Measurements from ENCODE around the gene CEP70. TPM values are rescaled to one million over a fixed set of nuclear protein-coding genes. Genes with fewer than 3 reads are reported as not detected.
"Not testable (repeated sequence)": the region's sequence is repeated elsewhere in the genome, so short reads cannot be mapped to it uniquely, and the experiment has no call there.

Gene CEP70
- total RNA-seq, 1 experiment from 2014 or later = 32.6 TPM

DNA sequence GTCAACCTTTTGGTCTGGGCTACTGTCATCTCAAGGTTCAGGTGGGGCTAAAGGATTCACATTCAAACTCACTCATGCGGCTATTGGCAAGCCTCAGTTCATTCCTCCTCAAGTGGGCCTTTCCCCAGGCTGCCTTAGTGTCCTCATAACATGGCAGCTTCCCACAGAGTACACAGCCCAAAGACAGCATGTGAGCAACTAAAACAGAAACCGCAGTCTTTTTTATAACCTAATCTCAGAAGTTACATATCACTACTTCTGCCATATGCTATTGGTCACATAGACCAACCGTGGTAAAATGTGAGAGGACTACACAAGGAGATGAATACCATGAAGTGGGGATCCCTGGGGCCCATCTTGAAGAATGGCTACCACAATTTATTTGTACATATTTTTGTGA lies 4.5 kb upstream of the CEP70 start:
- no CpG with 5 or more reads among the region's 3 CpGs for WGBS (ENCODE audit: extremely low coverage, insufficient read length, low lambda C conversion rate)
- Histone ChIP-seq H3K18ac (ENCODE audit: insufficient read length, low read depth, low read length) (no peak overlapping the region), H4K91ac (ENCODE audit: insufficient read length, low read depth, low read length) (no peak overlapping the region), H2BK20ac (ENCODE audit: low read depth, low read length, poor library complexity, severe bottlenecking) (no peak overlapping the region), H3K23ac (ENCODE audit: insufficient read length, low read depth, low read length) (no peak overlapping the region), H2BK15ac (ENCODE audit: low read depth, low read length) (no peak overlapping the region), H3K27ac (ENCODE audit: insufficient read length, low read depth, low read length) (no peak overlapping the region), H3K14ac (ENCODE audit: insufficient read depth, low read length) (no peak overlapping the region), H2BK12ac (ENCODE audit: insufficient read length, low read depth, low read length) (no peak overlapping the region), H3K56ac (ENCODE audit: insufficient read length, low read depth, low read length) (no peak overlapping the region), H4K8ac (replicated peaks; ENCODE audit: insufficient read length, low read depth, low read length) (no peak overlapping the region), H2BK5ac (ENCODE audit: insufficient read length, low read length) (no peak overlapping the region), H2BK120ac (ENCODE audit: low read depth, low read length, poor library complexity, severe bottlenecking) (no peak overlapping the region), H2AFZ (ENCODE audit: low read length) (no peak overlapping the region), H3K27me3 (ENCODE audit: insufficient read depth, low read length) (no peaks in the 10 kb centered on the region), H4K20me1 (ENCODE audit: control insufficient read depth, insufficient read depth, insufficient read length) (no peaks in the 10 kb centered on the region), H3T11ph (ENCODE audit: low read length) (no peak overlapping the region), H2AK5ac (ENCODE audit: insufficient read length, low read length) (no peak overlapping the region), H3K9ac (ENCODE audit: extremely low read depth, insufficient read length, low read length) (no peak overlapping the region), H3K79me2 (ENCODE audit: insufficient read depth, low read length) (no peaks in the 10 kb centered on the region), H3K4ac (ENCODE audit: low read depth, low read length) (no peak overlapping the region), H4K5ac (ENCODE audit: insufficient read length, low read depth, low read length) (no peak overlapping the region), H3K79me1 (ENCODE audit: insufficient read depth, low read depth, low read length, poor library complexity, severe bottlenecking) (no peaks in the 10 kb centered on the region), H3K23me2 (ENCODE audit: insufficient read length, low read depth, low read length, poor library complexity, severe bottlenecking) (peaks cover 6% of the 10 kb centered on the region), H3K9me3 (ENCODE audit: control insufficient read depth, low read depth, low read length) (no peaks in the 10 kb centered on the region), H3K4me2 (ENCODE audit: insufficient read depth, insufficient read length, low read length) (no peak overlapping the region), H3K4me1 (ENCODE audit: insufficient read depth, low read length) (no peaks in the 10 kb centered on the region)
- Mint-ChIP-seq H3K4me3 (no peak overlapping the region), H3K27me3 (ENCODE audit: low read depth) (peaks cover 4% of the 10 kb centered on the region; the same call in 1 of the 2 replicates), H3K36me3 (ENCODE audit: insufficient read depth in 1 of 3, low read depth in 3 of 3) (peaks cover 11 to 21% (median 17%) of the 10 kb centered on the region in 3 experiments), H3K4me1 (peaks cover 13 to 20% of the 10 kb centered on the region in 2 experiments), H3K9me3 (peaks cover 23 to 30% of the 10 kb centered on the region in 2 experiments), H3K27ac (no peak overlapping the region)
- no peak for DNase-seq
- TF ChIP-seq, protein P1, sequence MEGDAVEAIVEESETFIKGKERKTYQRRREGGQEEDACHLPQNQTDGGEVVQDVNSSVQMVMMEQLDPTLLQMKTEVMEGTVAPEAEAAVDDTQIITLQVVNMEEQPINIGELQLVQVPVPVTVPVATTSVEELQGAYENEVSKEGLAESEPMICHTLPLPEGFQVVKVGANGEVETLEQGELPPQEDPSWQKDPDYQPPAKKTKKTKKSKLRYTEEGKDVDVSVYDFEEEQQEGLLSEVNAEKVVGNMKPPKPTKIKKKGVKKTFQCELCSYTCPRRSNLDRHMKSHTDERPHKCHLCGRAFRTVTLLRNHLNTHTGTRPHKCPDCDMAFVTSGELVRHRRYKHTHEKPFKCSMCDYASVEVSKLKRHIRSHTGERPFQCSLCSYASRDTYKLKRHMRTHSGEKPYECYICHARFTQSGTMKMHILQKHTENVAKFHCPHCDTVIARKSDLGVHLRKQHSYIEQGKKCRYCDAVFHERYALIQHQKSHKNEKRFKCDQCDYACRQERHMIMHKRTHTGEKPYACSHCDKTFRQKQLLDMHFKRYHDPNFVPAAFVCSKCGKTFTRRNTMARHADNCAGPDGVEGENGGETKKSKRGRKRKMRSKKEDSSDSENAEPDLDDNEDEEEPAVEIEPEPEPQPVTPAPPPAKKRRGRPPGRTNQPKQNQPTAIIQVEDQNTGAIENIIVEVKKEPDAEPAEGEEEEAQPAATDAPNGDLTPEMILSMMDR (conservative IDR thresholded peaks at IDR 0.05) = no peak

DNA sequence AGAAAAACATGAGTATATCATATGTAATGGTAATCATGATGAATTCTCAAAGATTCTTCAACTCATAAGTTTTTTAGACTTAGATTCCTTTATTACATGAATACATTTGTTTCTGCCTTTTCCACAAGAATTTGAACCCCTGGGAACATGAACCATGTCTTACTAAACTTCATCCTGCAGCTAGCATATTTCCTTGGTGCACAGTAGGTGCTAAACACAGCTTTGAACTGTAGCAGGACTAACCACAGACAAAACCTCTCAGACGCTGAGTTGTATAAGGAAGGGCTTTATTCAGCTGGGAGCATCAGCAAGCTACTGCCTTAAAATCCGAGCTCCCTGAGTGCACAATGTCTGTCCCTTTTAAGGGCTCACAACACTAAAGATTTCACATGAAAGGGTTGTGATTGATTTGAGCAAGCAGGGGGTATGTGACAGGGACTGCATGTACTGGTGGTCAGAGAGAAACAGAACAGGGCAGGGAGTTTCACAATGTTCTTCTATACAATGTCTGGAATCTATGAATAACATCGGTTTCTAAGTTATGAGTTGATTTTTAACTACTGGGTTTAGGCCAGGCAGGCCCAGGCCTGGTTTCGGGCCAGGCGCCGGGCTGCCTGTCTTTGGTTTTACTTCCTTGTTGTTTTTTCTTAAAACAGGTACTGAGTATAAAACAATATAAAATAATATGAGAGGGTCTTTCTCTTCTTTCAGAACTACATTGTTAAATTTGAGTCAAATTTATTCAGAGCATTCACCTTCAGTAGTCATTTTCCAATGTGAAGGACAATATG lies 3.3 kb upstream of the CEP70 start:
- H3K27me3 Mint-ChIP-seq (ENCODE audit: low read depth); H3K14ac ChIP-seq (ENCODE audit: insufficient read depth, low read length); H4K20me1 ChIP-seq (ENCODE audit: control insufficient read depth, insufficient read depth, insufficient read length); H3K4me3 Mint-ChIP-seq; H3K27ac Mint-ChIP-seq; H2BK12ac ChIP-seq (ENCODE audit: insufficient read length, low read depth, low read length); H3K4ac ChIP-seq (ENCODE audit: low read depth, low read length); H3K4me1 ChIP-seq (ENCODE audit: insufficient read depth, low read length); H3K27me3 ChIP-seq (ENCODE audit: insufficient read depth, low read length); H3K56ac ChIP-seq (ENCODE audit: insufficient read length, low read depth, low read length); H3K18ac ChIP-seq (ENCODE audit: insufficient read length, low read depth, low read length); H3K23ac ChIP-seq (ENCODE audit: insufficient read length, low read depth, low read length); H3K27ac ChIP-seq (ENCODE audit: insufficient read length, low read depth, low read length); H3K79me1 ChIP-seq (ENCODE audit: insufficient read depth, low read depth, low read length, poor library complexity, severe bottlenecking); H2BK5ac ChIP-seq (ENCODE audit: insufficient read length, low read length); H3K79me2 ChIP-seq (ENCODE audit: insufficient read depth, low read length); DNase-seq; H2AK5ac ChIP-seq (ENCODE audit: insufficient read length, low read length); H3T11ph ChIP-seq (ENCODE audit: low read length); H3K9ac ChIP-seq (ENCODE audit: extremely low read depth, insufficient read length, low read length); H2BK120ac ChIP-seq (ENCODE audit: low read depth, low read length, poor library complexity, severe bottlenecking); H2AFZ ChIP-seq (ENCODE audit: low read length); H2BK20ac ChIP-seq (ENCODE audit: low read depth, low read length, poor library complexity, severe bottlenecking); H2BK15ac ChIP-seq (ENCODE audit: low read depth, low read length); H4K5ac ChIP-seq (ENCODE audit: insufficient read length, low read depth, low read length); H4K8ac ChIP-seq (replicated peaks; ENCODE audit: insufficient read length, low read depth, low read length); H3K4me2 ChIP-seq (ENCODE audit: insufficient read depth, insufficient read length, low read length); H3K9me3 ChIP-seq (ENCODE audit: control insufficient read depth, low read depth, low read length); H3K23me2 ChIP-seq (ENCODE audit: insufficient read length, low read depth, low read length, poor library complexity, severe bottlenecking); H4K91ac ChIP-seq (ENCODE audit: insufficient read length, low read depth, low read length): not testable (repeated sequence)
- H3K9me3 Mint-ChIP-seq = peaks cover 16 to 21% of the 10 kb centered on the region in 2 experiments
- no CpG with 5 or more reads among the region's 6 CpGs for WGBS (ENCODE audit: extremely low coverage, insufficient read length, low lambda C conversion rate)
- H3K4me1 Mint-ChIP-seq = peaks cover 18 to 24% of the 10 kb centered on the region in 2 experiments
- peaks cover 6 to 12% (median 12%) of the 10 kb centered on the region in 3 experiments for H3K36me3 Mint-ChIP-seq (ENCODE audit: insufficient read depth in 1 of 3, low read depth in 3 of 3)

Data from H9 (cell line).